ENCODE results near the gene IL12RB2.

DNA sequence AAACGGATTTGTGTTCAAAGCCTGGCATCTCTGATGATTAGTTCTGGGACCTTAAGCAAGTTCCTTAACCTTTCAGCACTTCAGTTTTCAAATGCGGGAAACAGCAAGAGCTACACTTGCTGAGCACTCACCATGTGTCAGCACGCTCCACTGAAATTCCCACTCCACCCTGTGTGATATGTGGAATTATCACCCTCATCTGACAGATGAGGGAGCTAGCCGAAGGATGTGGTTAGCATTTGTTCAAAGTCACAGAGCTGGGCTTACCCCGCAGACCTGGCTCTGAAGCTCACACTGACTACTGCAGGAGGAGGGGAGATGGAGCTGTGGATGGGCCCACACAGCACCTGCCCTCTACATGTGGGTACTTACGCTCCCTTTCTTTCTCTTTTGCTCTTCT, 29.1 kb downstream of the IL12RB2 start:
- TF ChIP-seq YY1 (IDR thresholded peaks at IDR 0.05; ENCODE audit: insufficient read depth, insufficient read length) = no peak
- TF ChIP-seq SUZ12 (IDR thresholded peaks at IDR 0.05; ENCODE audit: extremely low read depth, insufficient read depth, insufficient read length) = no peak

Measured in NT2/D1 (cell line).